CD14-positive monocyte (primary cell): Measurements from ENCODE around the gene MYZAP. TPM values are rescaled to one million over a fixed set of nuclear protein-coding genes. Genes with fewer than 3 reads are reported as not detected.

Experiments used
- DNase-seq, 3 donors: peaks; one replicate each; pipeline ENCODE4 v3.0.0-alpha.2; 2011 to 2022
- H2AFZ ChIP-seq: 2 replicates; pipeline ENCODE4 v1.6.0; 2012; ENCODE audit warnings: mild to moderate bottlenecking, low read depth, low read length, inconsistent platforms; ENCODE audit not compliant: insufficient read depth, poor library complexity, severe bottlenecking
- H3K27ac ChIP-seq, 2 donors: 1 replicate in 1 of 2; 2 replicates in 1 of 2; pipeline ENCODE4 v1.5.1; 2012 to 2013; ENCODE audit warnings: low read length in 2 of 2, control low read depth in 1 of 2, inconsistent platforms in 1 of 2, low read depth in 1 of 2, mild to moderate bottlenecking in 1 of 2
- H3K27me3 ChIP-seq, 2 donors: one replicate each; pipeline versions ENCODE4 v1.6.0 to v1.6.1; 2011 to 2013; ENCODE audit warnings: low read length in 2 of 2; ENCODE audit not compliant: control insufficient read depth in 2 of 2, insufficient read depth in 2 of 2
- H3K36me3 ChIP-seq, 2 donors: replicated peaks in 1 of 2; 1 replicate in 1 of 2; 2 replicates in 1 of 2; pipeline versions ENCODE4 v1.5.1 to v1.6.1; 2012 to 2013; ENCODE audit warnings: low read length in 2 of 2, control low read depth in 1 of 2, inconsistent platforms in 1 of 2, mild to moderate bottlenecking in 1 of 2; ENCODE audit not compliant: insufficient read depth in 2 of 2, control insufficient read depth in 1 of 2
- H3K4me1 ChIP-seq, 2 donors: 1 replicate in 1 of 2; 2 replicates in 1 of 2; pipeline versions ENCODE4 v1.5.1 to v1.6.1; 2012 to 2013; ENCODE audit warnings: low read length in 2 of 2, control low read depth in 1 of 2, inconsistent platforms in 1 of 2, mild to moderate bottlenecking in 1 of 2, moderate library complexity in 1 of 2; ENCODE audit not compliant: insufficient read depth in 2 of 2, control insufficient read depth in 1 of 2
- H3K4me2 ChIP-seq: replicated peaks from 2 replicates; pipeline ENCODE3; 2012; ENCODE audit warnings: low read length, moderate library complexity, mild to moderate bottlenecking; ENCODE audit not compliant: poor library complexity, severe bottlenecking; ENCODE audit errors: extremely low read depth
- H3K4me3 ChIP-seq, 3 experiments: fragments of 200-600 bp in 1 of 3; sonication (generic) in 1 of 3; replicated peaks in 1 of 3; 1 replicate in 2 of 3; 2 replicates in 1 of 3; pipeline ENCODE4 v1.5.1; 2011 to 2013; ENCODE audit warnings: low read length in 3 of 3, mild to moderate bottlenecking in 3 of 3, control low read depth in 2 of 3, low read depth in 2 of 3, inconsistent platforms in 1 of 3, moderate library complexity in 1 of 3
- H3K79me2 ChIP-seq: 2 replicates; pipeline ENCODE4 v1.6.0; 2012; ENCODE audit warnings: mild to moderate bottlenecking, control low read depth, inconsistent platforms, low read length, moderate library complexity; ENCODE audit not compliant: insufficient read depth
- H3K9ac ChIP-seq: 2 replicates; pipeline ENCODE4 v1.6.0; 2017; ENCODE audit warnings: low read length, mild to moderate bottlenecking; ENCODE audit not compliant: insufficient read depth, poor library complexity, severe bottlenecking
- H3K9me3 ChIP-seq, 2 donors: replicated peaks in 1 of 2; 1 replicate in 1 of 2; 2 replicates in 1 of 2; pipeline versions ENCODE4 v1.5.1 to v1.6.1; 2012 to 2013; ENCODE audit warnings: low read length in 2 of 2, control low read depth in 1 of 2; ENCODE audit not compliant: control insufficient read depth in 1 of 2, insufficient read depth in 1 of 2
- H4K20me1 ChIP-seq: 2 replicates; pipeline ENCODE4 v1.6.0; 2012; ENCODE audit warnings: mild to moderate bottlenecking, low read length, control low read depth, moderate library complexity; ENCODE audit not compliant: insufficient read depth
- H3K27ac Mint-ChIP-seq, 7 donors: one replicate each; pipeline ENCODE4 v1.8.0; 2020; ENCODE audit warnings: mild to moderate bottlenecking in 7 of 7, mixed read lengths in 7 of 7, moderate library complexity in 6 of 7, inconsistent platforms in 2 of 7
- H3K27me3 Mint-ChIP-seq, 3 donors: one replicate each; pipeline ENCODE4 v1.8.0; 2021 to 2022; ENCODE audit warnings: low read depth in 3 of 3, mild to moderate bottlenecking in 3 of 3, mixed read lengths in 3 of 3, moderate library complexity in 3 of 3, inconsistent platforms in 1 of 3
- H3K36me3 Mint-ChIP-seq, 2 donors: one replicate each; pipeline ENCODE4 v1.8.0; 2020; ENCODE audit warnings: mixed read lengths in 2 of 2, inconsistent platforms in 1 of 2, mild to moderate bottlenecking in 1 of 2
- H3K4me1 Mint-ChIP-seq: one replicate; pipeline ENCODE4 v1.8.0; 2020; ENCODE audit warnings: mild to moderate bottlenecking, mixed read lengths
- H3K4me3 Mint-ChIP-seq, 2 donors: one replicate each; pipeline ENCODE4 v1.8.0; 2020; ENCODE audit warnings: mild to moderate bottlenecking in 2 of 2, mixed read lengths in 2 of 2, moderate library complexity in 1 of 2
- H3K9me3 Mint-ChIP-seq, 7 donors: one replicate each; pipeline ENCODE4 v1.8.0; 2020 to 2022; ENCODE audit warnings: mixed read lengths in 7 of 7, mild to moderate bottlenecking in 6 of 7, moderate library complexity in 6 of 7, inconsistent platforms in 2 of 7
- CTCF ChIP-seq: fragments of 200-600 bp; IDR thresholded peaks from one replicate; pipeline ENCODE4 v1.8.0; 2022; ENCODE audit warnings: antibody characterized with exemption, mild to moderate bottlenecking
- WGBS: methylation state at CpG from one replicate; pipeline ENCODE4 v1.1.5; 2013; ENCODE audit warnings: missing lambda C conversion rate; ENCODE audit not compliant: insufficient coverage; 5-methylcytosine and 5-hydroxymethylcytosine counted together
- intact Hi-C, 2 donors: fragments of 100-400 bp; cut with micrococcal nuclease; formaldehyde crosslinking; loops; one replicate each; pipeline versions ENCODE4 v1.15.0 to v1.15.1; 2023
- polyA plus RNA-seq, 3 donors: library from polyadenylated mRNA; depleted of rRNA in 1 of 3; unstranded in 2 of 3; stranded (reverse) in 1 of 3; fragments of 300-500 nt in 2 of 3; fragments of >200 nt in 1 of 3; fragmentation: Illumina TruSeq in 2 of 3; gene quantifications; 1 replicate in 2 of 3; 2 replicates in 1 of 3; pipeline ENCODE4 v1.2.3, GENCODE V29; 2012 to 2021

The MYZAP gene
- polyA plus RNA-seq, 3 donors = 0.12 to 0.13 TPM; not detected in 1

- Mint-ChIP-seq H3K36me3 (no peaks in the 10 kb centered on the region), H3K27me3 (peaks cover 0 to 7% (median 0%) of the 10 kb centered on the region in 3 donors), H3K4me3 (no peak overlapping the region), H3K4me1 (peaks cover 18% of the 10 kb centered on the region), H3K9me3 (peaks cover 0 to 2% (median 0%) of the 10 kb centered on the region in 7 donors), H3K27ac (no peak overlapping the region)
- Histone ChIP-seq H3K9ac (no peak overlapping the region), H2AFZ (no peak overlapping the region), H3K9me3 (no peaks in the 10 kb centered on the region), H4K20me1 (no peaks in the 10 kb centered on the region), H3K4me3 (no peak overlapping the region), H3K27ac (no peak overlapping the region), H3K79me2 (no peaks in the 10 kb centered on the region), H3K4me1 (peaks cover 0 to 5% of the 10 kb centered on the region in 2 donors), H3K36me3 (no peaks in the 10 kb centered on the region), H3K27me3 (no peaks in the 10 kb centered on the region), H3K4me2 (no peak overlapping the region)
- no peak for TF ChIP-seq CTCF
- WGBS = no CpG with 5 or more reads among the region's 2 CpGs
- intact Hi-C loops = no loop called here
- DNase-seq = no peak
These were observed 14.3 kb downstream of the MYZAP start for GRCh38 chr15:57606048-57606447.

DNA sequence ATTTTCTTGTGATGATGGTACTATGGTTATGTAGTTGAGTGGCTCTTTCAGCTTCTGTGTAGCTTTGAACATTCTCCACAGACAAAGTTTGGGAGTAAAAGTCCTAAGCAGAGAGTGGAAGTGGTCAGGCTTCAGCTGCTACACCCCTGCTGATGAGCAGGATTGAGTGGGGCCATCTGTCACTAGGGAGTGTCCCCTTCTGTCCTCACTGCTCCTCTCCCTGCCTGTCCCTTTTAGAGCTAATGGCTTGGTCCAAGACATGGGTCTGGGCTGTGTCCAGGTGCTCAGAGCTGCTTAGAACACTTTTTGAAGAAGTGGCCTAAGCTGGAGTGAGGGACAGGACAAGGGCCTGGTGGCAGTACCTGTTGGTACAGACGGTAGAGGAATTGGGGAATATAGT is 15.1 kb downstream of the MYZAP start:
- Histone ChIP-seq H3K36me3 (no peaks in the 10 kb centered on the region), H3K4me2 (no peak overlapping the region), H2AFZ (no peak overlapping the region), H3K9me3 (no peaks in the 10 kb centered on the region), H3K27me3 (no peaks in the 10 kb centered on the region), H3K4me3 (no peak overlapping the region), H3K27ac (no peak overlapping the region), H3K79me2 (no peaks in the 10 kb centered on the region), H3K4me1 (peaks cover 0 to 5% of the 10 kb centered on the region in 2 donors), H4K20me1 (no peaks in the 10 kb centered on the region), H3K9ac (no peak overlapping the region)
- Mint-ChIP-seq H3K4me1 (peaks cover 13% of the 10 kb centered on the region), H3K27me3 (peaks cover 0 to 2% (median 0%) of the 10 kb centered on the region in 3 donors), H3K4me3 (no peak overlapping the region), H3K36me3 (no peaks in the 10 kb centered on the region), H3K27ac (no peak overlapping the region), H3K9me3 (peaks cover 0 to 2% (median 0%) of the 10 kb centered on the region in 7 donors)
- no peak for DNase-seq
- WGBS = 92% methylated on average over 1 of the region's 1 CpG
- intact Hi-C loops = no loop called here
- no peak for TF ChIP-seq CTCF
